Right ventricle myocardium inferior (tissue), 1 donor: ENCODE results near the gene RUNX1. TPM values are rescaled to one million over a fixed set of nuclear protein-coding genes. Genes with fewer than 3 reads are reported as not detected.

Experiments
- ATAC-seq: fragments of 200-7000 bp; cut with Tn5 transposase; one replicate; pipeline ENCODE4 v1.9.1; 2020; ENCODE audit warnings: mild to moderate bottlenecking, moderate library complexity
- DNase-seq: peaks from one replicate; pipeline ENCODE4 v3.0.0; 2021; ENCODE audit errors: missing footprints
- intact Hi-C: fragments of 100-400 bp; cut with DNase I; formaldehyde crosslinking; loops from one replicate; pipeline ENCODE4 v1.11.0; 2022
- total RNA-seq: library from RNA; stranded (reverse); fragmentation: NEBNext Ultra II Directional; extraction: Animal tissue kit (Norgen Biotek cat#: 25700); gene quantifications from one replicate; pipeline ENCODE4 v1.2.1, GENCODE V29; 2021
- donor health status: DM: no; HTN: yes; CAD: no; lungs with severe emphysema.

Gene RUNX1
- total RNA-seq, 1 donor from 2014 or later, result 1.8 TPM

- DNase-seq (no peak), ATAC-seq (no peak)
- intact Hi-C loops, result no loop called here
These were observed 106.2 kb downstream of the RUNX1 start for GRCh38 chr21:34942911-34943310.

GRCh38 chr21:34941162-34941561, 107.9 kb downstream of the RUNX1 start:
- intact Hi-C loops, result no loop called here
- ATAC-seq (no peak), DNase-seq (no peak)

- ATAC-seq, result no peak
- intact Hi-C loops, result no loop called here
- DNase-seq, result no peak
These were observed 109.3 kb downstream of the RUNX1 start for GRCh38 chr21:34939673-34940331.

- ATAC-seq (no peak), DNase-seq (no peak)
- intact Hi-C loops, result no loop called here
These were observed 110.9 kb downstream of the RUNX1 start for GRCh38 chr21:34938089-34938764.

- intact Hi-C loops, result no loop called here
- ATAC-seq (no peak), DNase-seq (no peak)
These were observed 112.1 kb downstream of the RUNX1 start for GRCh38 chr21:34936883-34937563.

- intact Hi-C loops, result no loop called here
- DNase-seq (no peak), ATAC-seq (no peak)
These were observed 112.7 kb downstream of the RUNX1 start for GRCh38 chr21:34936371-34936789.

GRCh38 chr21:34935898-34936297, 113.2 kb downstream of the RUNX1 start:
- no peak for ATAC-seq
- intact Hi-C loops, result no loop called here

GRCh38 chr21:34935452-34935851, 113.7 kb downstream of the RUNX1 start:
- no peak for DNase-seq
- intact Hi-C loops, result no loop called here
- ATAC-seq, result no peak

More at GRCh38 chr21:34935898-34936297, 113.2 kb downstream of the RUNX1 start:
- no peak for DNase-seq

- intact Hi-C loops, result no loop called here
These were observed 114.8 kb downstream of the RUNX1 start for GRCh38 chr21:34934350-34934749.

GRCh38 chr21:34933609-34934335, 115.3 kb downstream of the RUNX1 start:
- DNase-seq (no peak), ATAC-seq (no peak)
- intact Hi-C loops, result no loop called here

More at GRCh38 chr21:34934350-34934749, 114.8 kb downstream of the RUNX1 start:
- ATAC-seq, result no peak
- DNase-seq, result no peak

GRCh38 chr21:34932233-34932632, 116.9 kb downstream of the RUNX1 start:
- ATAC-seq (no peak), DNase-seq (no peak)
- intact Hi-C loops, result no loop called here

- intact Hi-C loops, result no loop called here
- ATAC-seq (no peak), DNase-seq (no peak)
These were observed 118.1 kb downstream of the RUNX1 start for GRCh38 chr21:34930971-34931370.

GRCh38 chr21:34928637-34929036, 120.5 kb downstream of the RUNX1 start:
- DNase-seq (no peak), ATAC-seq (no peak)
- intact Hi-C loops, result no loop called here

GRCh38 chr21:34927992-34928391, 121.1 kb downstream of the RUNX1 start:
- no peak for DNase-seq
- ATAC-seq, result no peak
- intact Hi-C loops, result no loop called here

GRCh38 chr21:34926803-34927467, 122.2 kb downstream of the RUNX1 start:
- ATAC-seq, result no peak
- DNase-seq, result no peak
- intact Hi-C loops, result no loop called here

GRCh38 chr21:34925597-34925996, 123.5 kb downstream of the RUNX1 start:
- intact Hi-C loops, result no loop called here
- no peak for ATAC-seq

GRCh38 chr21:34924771-34925419, 124.2 kb downstream of the RUNX1 start:
- DNase-seq (no peak), ATAC-seq (no peak)
- intact Hi-C loops, result no loop called here

More at GRCh38 chr21:34925597-34925996, 123.5 kb downstream of the RUNX1 start:
- DNase-seq, result no peak

- no peak for DNase-seq
- intact Hi-C loops, result no loop called here
These were observed 124.9 kb downstream of the RUNX1 start for GRCh38 chr21:34924194-34924593.

More at GRCh38 chr21:34924194-34924593, 124.9 kb downstream of the RUNX1 start:
- ATAC-seq, result no peak
